ENCODE results near the gene HECTD2.

Gene HECTD2

GRCh38 chr10:91487911-91488582 is 77.9 kb downstream of the HECTD2 start:
- Histone ChIP-seq H3K4me1 (ENCODE audit: control insufficient read depth, low read length) (no peaks in the 10 kb centered on the region), H3K27me3 (ENCODE audit: control insufficient read depth, low read length) (no peaks in the 10 kb centered on the region), H3K9me3 (ENCODE audit: control insufficient read depth, insufficient read depth, low read length) (no peaks in the 10 kb centered on the region), H4K20me1 (ENCODE audit: control insufficient read depth, insufficient read depth, low read depth, low read length) (no peaks in the 10 kb centered on the region), H3K79me2 (ENCODE audit: control insufficient read depth, low read length) (no peaks in the 10 kb centered on the region), H3K4me2 (ENCODE audit: low read length) (no peak overlapping the region), H3K27ac (ENCODE audit: low read depth, low read length) (no peak overlapping the region), H3K4me3 (ENCODE audit: low read length) (no peak overlapping the region), H3F3A (ENCODE audit: control insufficient read depth, insufficient read depth) (no peaks in the 10 kb centered on the region), H3K36me3 (ENCODE audit: control insufficient read depth, low read length) (no peaks in the 10 kb centered on the region), H3K9me2 (replicated peaks; ENCODE audit: control insufficient read depth, low read length) (no peaks in the 10 kb centered on the region)
- TF ChIP-seq CTCF (IDR thresholded peaks at IDR 0.05; ENCODE audit: low read depth, low read length, poor library complexity, severe bottlenecking) (no peak), EZH2phosphoT487 (IDR thresholded peaks at IDR 0.05; ENCODE audit: borderline replicate concordance, low read length) (no peak)

GRCh38 chr10:91493313-91493712 is 83.2 kb downstream of the HECTD2 start:
- no peaks in the 10 kb centered on the region for H3K36me3 ChIP-seq (ENCODE audit: control insufficient read depth, low read length)
- H3K4me1 ChIP-seq (ENCODE audit: control insufficient read depth, low read length): no peaks in the 10 kb centered on the region
- H3K79me2 ChIP-seq (ENCODE audit: control insufficient read depth, low read length): no peaks in the 10 kb centered on the region
- no peaks in the 10 kb centered on the region for H3K27me3 ChIP-seq (ENCODE audit: control insufficient read depth, low read length)
- H3K9me3 ChIP-seq (ENCODE audit: control insufficient read depth, insufficient read depth, low read length): no peaks in the 10 kb centered on the region
- no peak overlapping the region for H3K4me3 ChIP-seq (ENCODE audit: low read length)
- no peaks in the 10 kb centered on the region for H4K20me1 ChIP-seq (ENCODE audit: control insufficient read depth, insufficient read depth, low read depth, low read length)
- H3K9me2 ChIP-seq (replicated peaks; ENCODE audit: control insufficient read depth, low read length): no peaks in the 10 kb centered on the region
- no peak overlapping the region for H3K4me2 ChIP-seq (ENCODE audit: low read length)
- TF ChIP-seq CTCF (IDR thresholded peaks at IDR 0.05; ENCODE audit: low read depth, low read length, poor library complexity, severe bottlenecking): no peak
- no peak for TF ChIP-seq EZH2phosphoT487 (IDR thresholded peaks at IDR 0.05; ENCODE audit: borderline replicate concordance, low read length)
- no peak overlapping the region for H3K27ac ChIP-seq (ENCODE audit: low read depth, low read length)
- H3F3A ChIP-seq (ENCODE audit: control insufficient read depth, insufficient read depth): no peaks in the 10 kb centered on the region

- Histone ChIP-seq H3K79me2 (ENCODE audit: control insufficient read depth, low read length) (no peaks in the 10 kb centered on the region), H3K9me2 (replicated peaks; ENCODE audit: control insufficient read depth, low read length) (no peaks in the 10 kb centered on the region), H4K20me1 (ENCODE audit: control insufficient read depth, insufficient read depth, low read depth, low read length) (no peaks in the 10 kb centered on the region), H3K36me3 (ENCODE audit: control insufficient read depth, low read length) (no peaks in the 10 kb centered on the region), H3K4me3 (ENCODE audit: low read length) (no peak overlapping the region), H3F3A (ENCODE audit: control insufficient read depth, insufficient read depth) (no peaks in the 10 kb centered on the region), H3K27me3 (ENCODE audit: control insufficient read depth, low read length) (no peaks in the 10 kb centered on the region), H3K9me3 (ENCODE audit: control insufficient read depth, insufficient read depth, low read length) (no peaks in the 10 kb centered on the region), H3K27ac (ENCODE audit: low read depth, low read length) (no peak overlapping the region), H3K4me1 (ENCODE audit: control insufficient read depth, low read length) (no peaks in the 10 kb centered on the region), H3K4me2 (ENCODE audit: low read length) (no peak overlapping the region)
- no peak for TF ChIP-seq CTCF (IDR thresholded peaks at IDR 0.05; ENCODE audit: low read depth, low read length, poor library complexity, severe bottlenecking)
- no peak for TF ChIP-seq EZH2phosphoT487 (IDR thresholded peaks at IDR 0.05; ENCODE audit: borderline replicate concordance, low read length)
Observed at GRCh38 chr10:91495402-91495801, 85.3 kb downstream of the HECTD2 start.
